GM19351 (cell line): ENCODE measurements around the gene OSER1.

Experiments used
- ATAC-seq: cut with Tn5 transposase; IDR thresholded peaks from one replicate; pipeline ENCODE4 v1.9.1; 2021; ENCODE audit warnings: mild to moderate bottlenecking, moderate library complexity; ENCODE audit not compliant: unreplicated experiment

Gene OSER1

DNA sequence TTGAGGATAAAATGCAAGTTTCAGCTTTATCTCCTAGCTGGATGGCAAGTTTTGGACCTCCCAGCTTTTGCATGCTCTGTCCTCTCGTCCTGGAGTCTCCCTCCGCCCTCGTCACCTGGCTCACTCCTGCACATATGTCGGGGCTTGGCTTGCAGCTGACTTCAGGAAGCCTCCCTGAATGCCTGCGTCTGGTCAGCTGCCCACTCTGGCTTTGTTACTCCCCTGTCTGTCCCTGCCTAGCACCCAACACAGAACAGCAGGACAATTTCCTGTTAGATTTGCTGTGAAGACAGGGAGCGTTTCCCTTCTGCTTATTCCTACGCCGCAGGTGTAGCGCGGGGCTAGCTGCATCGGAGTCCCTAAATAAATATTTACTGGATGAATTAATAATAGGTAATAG is 29.0 kb downstream of the OSER1 start:
- no peak for ATAC-seq

DNA sequence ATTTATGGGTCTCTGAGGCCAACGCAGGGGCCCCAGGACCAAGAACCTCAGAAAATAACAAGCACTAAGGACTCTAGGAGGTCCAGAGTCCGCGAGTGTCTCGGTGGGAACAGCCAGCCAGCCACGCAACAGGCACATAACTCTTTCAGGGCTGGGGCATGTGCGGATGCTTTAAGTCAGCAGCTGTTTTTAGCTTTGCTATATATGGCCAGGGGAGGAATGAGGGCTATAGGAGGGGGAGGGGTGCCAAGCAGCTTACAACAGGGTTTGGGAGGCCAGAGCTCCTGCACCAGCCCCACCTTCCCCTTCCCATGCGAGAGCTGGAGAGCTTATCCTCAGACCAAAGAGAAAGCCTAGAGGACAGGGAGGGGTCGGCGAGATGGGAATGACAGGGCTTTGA is 29.8 kb downstream of the OSER1 start:
- ATAC-seq = no peak

DNA sequence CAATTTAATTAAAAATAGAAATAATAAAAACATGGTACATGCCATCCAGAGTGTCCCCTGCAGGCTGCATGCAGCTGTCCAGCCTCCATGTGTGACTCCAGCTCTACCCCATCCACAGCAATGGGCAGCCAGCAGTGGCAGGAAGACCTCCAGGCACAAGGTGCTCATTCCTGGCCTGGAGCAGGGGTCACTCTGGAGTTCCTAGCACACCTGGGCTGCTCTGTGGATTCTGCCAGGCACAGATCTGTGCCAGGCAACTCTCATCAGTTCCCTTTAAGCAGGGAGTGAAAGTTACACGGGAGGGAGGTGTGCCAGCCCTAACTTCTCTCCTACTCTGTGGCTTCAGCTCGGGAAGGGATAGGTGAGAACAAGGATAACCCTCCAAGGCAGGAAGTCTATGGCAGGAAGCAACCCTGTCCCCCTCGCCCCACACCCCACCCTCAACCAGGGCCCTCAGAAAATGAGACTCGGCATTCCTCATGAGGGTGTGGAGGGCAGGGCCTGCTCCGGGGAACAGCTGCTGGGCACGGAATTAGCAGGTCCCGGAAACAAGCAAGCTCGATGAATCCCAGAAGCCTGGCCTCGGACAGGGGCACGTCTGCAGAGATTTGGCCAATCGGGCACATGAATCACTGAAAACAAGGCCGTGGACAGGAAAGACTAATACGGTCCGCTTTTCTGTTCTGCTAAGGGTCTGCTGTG is 33.6 kb downstream of the OSER1 start:
- no peak for ATAC-seq

DNA sequence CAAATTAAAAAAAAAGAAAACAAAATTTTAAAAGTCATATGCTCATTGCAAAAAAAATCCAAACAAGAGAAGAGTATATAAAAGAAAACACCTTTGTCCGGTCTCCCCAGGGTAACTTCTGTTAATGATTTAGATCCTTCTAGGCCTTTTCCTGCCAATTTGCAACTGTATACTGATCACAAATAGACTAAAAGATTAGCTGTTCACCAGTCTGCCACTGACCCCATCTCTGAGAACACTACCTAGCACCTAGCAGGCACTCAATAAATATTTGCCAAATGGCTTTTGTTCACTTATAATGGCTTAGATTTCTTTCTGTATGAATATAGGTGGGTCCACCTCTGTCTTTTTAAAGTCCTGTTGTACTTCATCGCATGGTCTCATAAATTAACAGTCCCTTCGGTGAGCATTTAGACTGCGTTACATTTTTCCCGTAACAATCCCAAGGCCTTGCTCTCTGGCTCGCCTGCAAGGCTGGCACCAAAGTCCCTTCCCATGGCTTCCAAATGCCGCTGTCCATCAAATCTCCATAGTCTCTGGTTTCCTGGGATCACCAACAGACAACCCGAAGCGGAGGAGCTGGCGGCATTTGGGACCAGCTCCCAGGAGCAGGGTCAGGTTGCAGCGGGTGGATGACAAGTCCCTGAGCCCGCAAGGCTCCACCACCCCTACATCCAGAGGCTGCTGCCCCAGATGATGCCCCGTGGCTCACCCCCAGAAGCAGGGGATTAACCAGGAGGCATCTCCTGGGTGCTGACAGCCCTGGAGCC is 35.4 kb downstream of the OSER1 start:
- ATAC-seq = no peak

DNA sequence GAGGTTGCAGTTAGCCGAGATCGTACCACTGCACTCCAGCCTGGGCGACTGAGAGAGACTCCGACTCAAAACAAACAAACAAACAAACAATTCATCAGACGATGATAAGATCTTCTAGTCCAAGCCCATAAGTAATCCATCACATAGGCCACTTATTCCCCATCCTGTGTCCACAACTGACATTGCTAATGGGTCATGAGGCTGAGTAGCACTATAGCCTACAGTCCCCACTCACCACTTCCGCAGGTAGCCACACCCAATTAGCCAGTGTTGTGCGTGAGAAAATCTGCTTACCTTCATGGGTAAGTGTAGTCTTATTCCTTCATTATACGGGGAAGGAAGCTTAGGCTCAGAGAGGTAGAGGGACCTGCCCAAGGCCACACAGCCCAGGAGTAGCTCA is 36.7 kb downstream of the OSER1 start:
- no peak for ATAC-seq

DNA sequence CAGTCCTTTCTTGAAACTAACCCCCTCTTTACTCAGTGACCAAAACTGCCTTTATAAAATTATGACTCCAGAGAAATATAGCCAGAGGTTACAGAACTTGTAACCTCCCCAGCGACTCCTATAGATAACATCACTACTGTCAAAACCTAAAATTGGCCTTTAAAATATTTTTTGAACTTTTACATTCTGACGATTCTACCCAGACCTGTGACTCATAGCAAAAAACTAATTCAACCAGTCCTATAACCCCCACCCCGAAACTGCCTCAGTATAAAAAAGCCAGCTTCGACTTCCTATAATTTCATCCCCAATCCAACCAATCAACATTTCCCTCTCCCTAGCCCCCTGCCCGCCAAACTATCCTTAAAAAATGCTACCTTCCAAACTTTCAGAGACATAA is 37.5 kb downstream of the OSER1 start:
- no peak for ATAC-seq

DNA sequence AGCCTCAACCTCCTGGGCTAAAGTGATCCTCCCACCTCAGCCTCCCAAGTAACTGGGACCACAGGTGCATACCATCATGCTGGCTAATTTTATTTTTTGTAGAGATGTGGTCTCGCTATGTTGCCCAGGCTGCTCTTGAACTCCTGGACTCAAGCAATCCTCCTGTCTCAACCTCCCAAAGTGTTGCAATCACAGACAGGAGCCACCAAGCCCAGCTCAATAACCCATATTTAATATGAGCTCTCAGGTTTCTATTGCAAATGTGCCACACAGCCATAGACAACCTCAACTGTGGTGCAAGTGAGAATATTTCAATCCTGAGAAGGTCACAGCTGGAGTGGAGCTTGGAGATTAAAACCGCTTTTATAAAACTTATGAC is 38.0 kb downstream of the OSER1 start:
- no peak for ATAC-seq

DNA sequence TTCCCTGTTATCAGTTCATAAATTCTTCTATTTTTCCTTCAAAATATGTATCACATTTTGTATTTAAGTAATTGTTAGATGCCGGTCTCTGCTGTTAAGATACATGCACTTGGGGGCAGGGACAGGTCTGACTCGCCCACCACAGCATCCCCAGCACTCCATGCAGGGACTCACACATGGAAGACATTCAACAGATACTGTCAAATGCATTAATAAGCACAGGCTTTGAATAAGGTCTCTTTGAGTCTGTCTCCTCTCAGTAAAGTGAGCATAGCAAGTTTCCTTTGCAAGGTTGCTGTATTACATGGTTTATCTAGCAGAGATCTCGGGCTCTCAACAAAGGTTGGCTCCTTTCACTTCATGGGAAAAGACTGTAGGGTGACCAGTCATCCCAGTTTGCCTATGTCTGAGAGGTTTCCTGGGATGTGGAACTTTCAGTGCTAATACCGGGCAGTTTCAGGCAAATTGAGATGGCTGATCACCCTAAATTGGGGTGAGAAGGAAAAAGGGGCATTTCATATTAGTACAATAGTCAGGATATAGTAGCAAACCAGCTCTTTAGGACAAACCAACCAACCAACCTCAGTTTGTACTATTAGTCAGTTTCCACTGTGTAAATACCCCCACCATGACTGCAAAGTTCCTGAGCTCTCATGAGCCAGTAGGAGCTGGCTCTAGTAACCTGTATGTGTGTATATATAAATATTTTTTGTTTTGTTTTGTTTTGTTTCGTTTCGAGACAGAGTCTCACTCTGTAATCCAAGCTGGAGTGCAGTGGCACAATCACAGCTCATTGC is 38.6 kb downstream of the OSER1 start:
- no peak for ATAC-seq

DNA sequence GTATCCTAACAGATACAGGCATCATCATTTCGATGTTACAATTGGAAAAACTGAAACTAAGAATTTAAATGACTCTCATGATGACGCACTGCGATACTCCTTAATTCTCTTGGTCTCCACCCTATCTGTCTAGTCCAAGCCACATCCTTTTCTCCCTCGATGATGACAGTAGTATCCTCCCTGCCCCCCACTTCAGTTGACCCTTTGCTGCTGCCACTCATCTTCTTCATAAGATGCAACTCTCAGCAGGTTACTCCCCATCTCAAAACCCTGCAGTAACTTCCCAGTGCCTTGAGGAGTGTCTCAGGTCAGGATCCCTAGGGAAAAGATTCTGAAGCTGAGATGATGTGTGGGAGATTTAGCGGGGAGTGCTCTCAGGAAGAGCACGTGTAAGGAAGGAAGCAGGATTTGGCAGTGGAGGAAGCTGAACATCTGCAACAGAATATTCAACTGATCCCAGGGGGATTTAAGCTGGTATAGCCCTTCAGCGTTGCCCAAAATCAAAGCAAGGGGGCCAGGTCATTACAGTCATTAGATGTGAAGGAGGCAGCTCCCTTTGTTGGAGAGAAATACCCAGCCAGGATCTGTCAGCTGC is 39.7 kb downstream of the OSER1 start:
- no peak for ATAC-seq

DNA sequence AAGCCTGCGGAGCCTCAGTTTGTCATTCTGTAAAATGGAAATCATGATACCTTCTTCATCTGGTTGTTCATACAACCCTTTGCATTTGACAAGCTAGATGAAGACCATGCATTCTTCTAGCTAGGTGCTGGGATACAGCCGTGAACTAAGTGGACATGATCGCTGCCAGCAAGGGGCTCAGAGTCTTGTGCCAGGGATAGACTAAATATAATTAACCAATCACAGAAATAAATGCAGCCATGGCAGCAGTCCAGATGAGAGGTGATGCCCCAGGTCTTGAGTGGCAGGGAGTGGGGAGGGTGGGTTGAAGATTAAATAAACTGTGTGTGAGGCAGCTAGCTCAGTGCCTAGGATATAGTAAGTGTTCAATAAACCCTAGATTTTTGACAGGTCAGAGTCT is 42.8 kb downstream of the OSER1 start:
- no peak for ATAC-seq

DNA sequence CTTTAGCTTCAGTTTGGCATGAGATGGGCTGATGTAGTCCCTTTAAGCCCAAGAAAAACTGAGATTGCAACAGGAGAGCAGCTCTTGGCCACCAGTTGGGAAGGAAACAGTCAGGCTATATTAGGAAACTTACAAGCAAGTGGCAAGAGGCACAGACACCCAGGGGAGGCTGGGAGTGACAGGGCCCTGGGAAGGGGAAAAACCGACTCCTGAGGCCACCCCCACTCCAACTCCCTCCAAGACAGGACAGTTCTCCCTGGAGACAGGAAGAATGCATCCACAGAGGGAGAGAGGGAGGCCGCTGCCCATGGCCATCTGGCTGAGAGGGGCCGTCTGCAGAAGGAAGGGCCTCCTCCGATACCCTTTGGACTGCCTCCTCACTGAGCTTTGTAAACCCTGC is 44.1 kb downstream of the OSER1 start:
- no peak for ATAC-seq

DNA sequence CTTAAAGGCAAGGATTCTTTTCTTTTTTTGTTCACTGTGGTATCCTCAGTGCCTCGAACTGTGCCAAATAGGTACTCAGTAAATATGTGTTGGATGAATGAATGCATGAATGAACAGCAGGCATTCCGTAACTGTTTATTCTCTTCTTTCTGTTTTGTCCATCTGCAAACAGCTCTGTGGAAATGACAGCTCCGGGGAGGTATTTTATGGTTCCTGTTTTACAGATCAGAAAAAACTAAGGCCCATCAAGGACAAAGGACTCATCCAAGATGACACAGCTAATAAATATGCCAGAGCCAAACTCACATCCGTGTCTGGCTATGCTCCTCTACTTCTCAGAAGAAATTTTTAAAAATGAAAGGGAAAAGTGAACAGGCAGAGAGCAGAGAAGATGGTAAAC is 44.6 kb downstream of the OSER1 start:
- no peak for ATAC-seq

DNA sequence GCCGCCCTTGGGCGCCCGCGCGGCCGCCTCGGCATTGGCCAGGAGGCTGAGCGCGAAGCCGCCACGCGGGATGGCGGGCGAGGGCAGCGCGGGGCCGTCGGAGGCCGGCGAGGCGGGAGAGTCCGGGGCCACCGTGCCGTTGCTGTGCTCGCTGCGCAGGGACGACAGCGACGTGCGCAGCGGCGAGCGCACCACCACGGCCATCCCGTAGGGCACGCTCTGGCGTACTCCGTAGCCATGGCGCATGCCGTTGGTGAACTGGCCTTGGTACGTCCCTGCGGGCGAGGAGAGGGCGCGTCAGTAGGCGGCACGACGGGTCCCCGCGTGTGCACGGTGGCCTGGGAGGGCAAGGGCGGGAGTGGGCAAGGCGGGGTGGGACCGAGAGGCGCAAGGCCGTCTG is 50.4 kb downstream of the OSER1 start:
- ATAC-seq = no peak

DNA sequence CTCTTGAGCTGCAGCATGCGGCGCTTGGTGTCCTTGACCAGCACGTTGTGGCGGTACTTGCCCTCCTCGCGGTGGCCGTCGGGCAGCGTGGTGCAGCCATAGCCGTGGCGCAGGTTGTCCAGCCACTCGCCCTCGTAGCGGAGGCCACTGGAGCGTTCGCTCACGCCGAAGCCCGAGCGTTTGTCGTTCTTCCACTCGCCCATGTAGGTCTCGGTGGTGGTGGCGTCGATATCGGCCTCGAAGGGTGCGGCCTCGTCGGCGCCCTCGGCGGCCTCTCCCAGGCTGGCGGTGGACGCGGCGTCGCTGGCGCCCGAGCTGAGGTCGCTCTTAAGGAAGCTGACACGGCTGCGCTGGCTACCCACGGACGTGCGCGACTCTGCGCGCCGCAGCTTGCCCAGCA is 50.9 kb downstream of the OSER1 start:
- no peak for ATAC-seq

DNA sequence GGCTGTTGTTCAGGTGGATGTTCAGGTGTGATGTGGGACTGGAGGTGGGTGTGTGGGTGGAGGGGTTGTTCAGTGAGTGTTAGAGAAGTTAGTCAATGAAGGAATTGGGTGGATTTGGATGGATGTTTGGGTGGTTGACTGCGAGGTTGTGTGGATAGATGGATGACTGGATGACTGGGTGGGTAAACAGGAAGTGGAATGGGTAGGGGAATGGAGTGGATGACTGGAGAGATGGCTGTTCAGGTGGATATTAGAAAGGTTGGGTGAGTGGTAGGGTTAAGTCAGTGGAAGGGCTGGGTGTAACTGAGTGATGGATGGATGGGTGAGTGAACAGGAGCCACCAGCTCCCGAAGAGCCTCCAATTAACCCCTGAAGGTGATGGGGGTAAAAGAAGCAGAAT is 51.4 kb downstream of the OSER1 start:
- no peak for ATAC-seq

DNA sequence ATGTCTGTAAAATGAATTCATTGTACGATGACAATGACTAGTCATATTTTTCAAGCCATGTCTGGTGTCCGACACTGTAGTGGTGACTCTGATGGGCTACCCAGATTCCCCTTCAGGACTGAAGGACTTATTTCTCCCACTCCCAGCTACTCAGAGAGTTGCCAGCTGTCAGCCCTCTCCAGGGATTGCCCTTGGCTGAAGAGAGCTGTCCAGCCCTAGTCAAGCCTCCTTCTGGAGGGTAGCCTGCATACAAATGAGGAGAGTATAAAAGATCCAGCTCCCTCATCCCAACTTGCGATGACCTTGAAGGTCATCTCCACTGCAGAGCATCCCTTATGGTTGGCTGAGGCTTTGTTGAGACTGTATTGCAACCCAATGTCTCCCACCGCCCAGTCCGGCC is 53.5 kb downstream of the OSER1 start:
- no peak for ATAC-seq

DNA sequence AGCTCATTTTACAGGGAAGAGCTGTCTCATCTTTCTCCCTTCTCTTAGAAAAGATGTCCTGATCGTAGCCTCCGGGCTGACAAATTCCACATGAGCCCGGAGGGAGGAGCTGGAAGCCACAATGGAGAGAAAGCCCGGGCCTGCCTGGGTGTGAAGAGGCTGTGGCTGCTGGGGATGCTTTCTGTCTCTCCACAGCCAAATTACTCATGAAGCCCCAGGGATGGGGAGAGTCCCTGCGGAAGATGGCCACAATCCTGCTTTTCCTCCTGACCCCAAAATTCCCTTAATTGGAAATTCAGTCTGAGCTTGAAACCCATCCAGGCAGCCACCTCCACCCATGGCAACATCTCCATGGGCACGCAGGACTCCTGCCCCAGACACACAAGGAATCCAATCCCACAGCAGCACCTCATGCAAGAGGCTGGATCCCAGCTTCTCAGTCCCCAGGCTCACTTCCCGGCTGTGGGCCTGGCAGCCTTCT is 56.0 kb downstream of the OSER1 start:
- no peak for ATAC-seq

DNA sequence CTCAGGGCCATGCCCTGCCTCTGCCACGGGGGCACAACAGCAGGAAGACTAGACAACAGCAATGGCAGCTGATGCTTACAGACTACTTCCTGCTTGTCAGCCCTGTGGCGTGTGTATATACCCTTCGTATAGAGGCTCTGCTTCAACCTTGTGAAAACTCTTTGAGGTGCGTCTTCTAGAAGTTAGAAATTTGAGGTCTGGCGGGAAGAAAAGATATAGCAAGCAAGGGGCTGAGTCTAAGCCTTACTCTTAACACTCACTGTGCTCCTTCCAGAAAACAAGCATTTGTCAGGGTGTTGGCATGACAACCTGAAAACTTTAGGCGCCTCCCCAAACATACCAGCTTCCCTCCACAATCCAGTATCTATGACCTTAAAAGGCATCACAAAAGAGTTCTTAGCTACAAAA is 56.9 kb downstream of the OSER1 start:
- ATAC-seq = no peak

DNA sequence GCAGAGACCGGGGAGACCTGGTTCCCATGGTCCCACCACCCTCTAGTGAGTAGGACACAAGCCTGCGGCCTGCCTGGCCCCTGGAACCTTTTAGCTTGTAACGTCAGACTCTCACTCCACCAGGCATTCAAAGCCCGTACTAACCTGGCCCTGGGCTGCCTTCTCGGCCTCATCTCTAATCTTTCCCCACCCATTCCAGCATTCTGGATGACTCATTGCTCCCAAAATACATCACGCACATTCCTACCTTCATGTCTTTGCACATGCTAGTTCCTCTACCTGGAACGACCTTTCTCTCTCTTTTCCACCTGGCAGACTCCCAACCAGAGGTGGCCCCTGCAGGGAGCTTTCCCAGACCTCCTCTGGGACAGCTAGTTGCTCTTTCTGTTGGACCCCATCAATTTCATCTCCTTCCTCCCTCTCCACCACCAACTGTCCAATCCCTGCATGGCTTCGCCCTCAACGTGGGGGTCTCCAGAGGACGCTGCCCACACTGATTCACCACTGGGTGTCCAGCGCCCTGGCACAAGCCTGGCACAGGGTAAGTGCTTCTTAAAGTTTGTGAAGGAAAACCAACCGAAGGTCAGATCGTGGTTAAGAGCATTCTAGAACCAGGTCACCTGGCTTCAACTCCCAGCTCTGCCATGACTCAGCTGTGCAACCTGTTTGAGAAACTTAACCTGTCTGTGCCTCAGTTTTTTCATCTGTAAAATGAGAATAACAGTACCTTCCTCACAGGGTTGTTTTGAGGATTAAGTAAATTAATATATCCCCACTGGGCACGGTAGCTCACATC is 58.8 kb downstream of the OSER1 start:
- no peak for ATAC-seq

DNA sequence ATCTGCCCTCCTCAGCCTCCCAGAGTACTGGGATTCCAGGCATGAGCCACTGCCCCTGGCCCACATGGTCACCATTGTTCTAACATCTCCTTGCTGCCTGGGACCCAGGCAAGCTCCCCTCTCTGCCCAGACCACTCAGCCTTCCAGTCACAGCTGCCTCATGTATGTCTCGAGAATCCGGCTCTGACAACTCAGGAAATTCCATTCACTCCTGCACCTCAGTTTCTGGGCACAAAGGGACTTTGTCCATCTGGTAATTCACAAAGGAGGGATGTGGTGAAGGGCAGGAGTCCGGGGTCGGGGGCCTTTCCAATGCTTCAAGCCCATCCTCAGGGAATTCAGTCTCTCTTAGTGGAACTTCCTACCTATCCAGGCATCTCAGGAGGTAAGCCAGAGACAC is 64.3 kb downstream of the OSER1 start:
- ATAC-seq = no peak
